Erythroblast (primary cell): ENCODE data around the gene RCOR3.
"Not testable (repeated sequence)": the region's sequence is repeated elsewhere in the genome, so short reads cannot be mapped to it uniquely, and the experiment has no call there.

Experiments
- GATA1 ChIP-seq: IDR thresholded peaks from 2 replicates; pipeline ENCODE4 v1.6.1; 2011; ENCODE audit warnings: low read depth, mild to moderate bottlenecking, control low read depth, low read length, moderate library complexity
- POLR2A ChIP-seq: IDR thresholded peaks from 2 replicates; pipeline ENCODE4 v1.6.1; 2011; ENCODE audit warnings: mild to moderate bottlenecking, low read length

GRCh38 chr1:211246583-211246982 is 12.6 kb upstream of the RCOR3 start:
- not testable (repeated sequence) for TF ChIP-seq POLR2A, GATA1
